SKM-1 treated with dmso at 0.1 percent for 144 hours (cell line): Measurements from ENCODE around the gene SNW1.
"Not testable (repeated sequence)": the region's sequence is repeated elsewhere in the genome, so short reads cannot be mapped to it uniquely, and the experiment has no call there.

ENCODE experiments used
- DNase-seq: peaks from one replicate; lab custom pipeline; 2025; ENCODE audit not compliant: unreplicated experiment; lab: John Stamatoyannopoulos, UW

The SNW1 gene

GRCh38 chr14:77760381-77761204 is at the start of gene SNW1:
SNW1 (minus strand) TSS chr14:77761156; CDS start chr14:77761127, 29 bp downstream.
- peak; percentile 77 for DNase-seq

- no peak for DNase-seq
Observed at GRCh38 chr14:77809011-77809410, 48.1 kb upstream of the SNW1 start.

- no peak for DNase-seq
Observed at GRCh38 chr14:77808250-77808649, 47.3 kb upstream of the SNW1 start.

GRCh38 chr14:77805706-77806105 is 44.8 kb upstream of the SNW1 start:
- DNase-seq = no peak

- peak; percentile 16 for DNase-seq
Observed at GRCh38 chr14:77804592-77804991, 43.6 kb upstream of the SNW1 start.

GRCh38 chr14:77800814-77801213 is 39.9 kb upstream of the SNW1 start:
- DNase-seq = no peak

GRCh38 chr14:77799863-77800730 is 39.1 kb upstream of the SNW1 start, which contains the start of gene ADCK1:
ADCK1 (plus strand) TSS chr14:77800109; CDS start chr14:77818979, 18,870 bp downstream.
- peak; percentile 56 for DNase-seq

GRCh38 chr14:77799456-77799855 is 38.5 kb upstream of the SNW1 start:
- DNase-seq = not testable (repeated sequence)

- DNase-seq = no peak
Observed at GRCh38 chr14:77794357-77794756, 33.4 kb upstream of the SNW1 start.

- DNase-seq = not testable (repeated sequence)
Observed at GRCh38 chr14:77793255-77793654, 32.3 kb upstream of the SNW1 start.

- DNase-seq = no peak
Observed at GRCh38 chr14:77791225-77791600, 30.3 kb upstream of the SNW1 start.

GRCh38 chr14:77790566-77791224 is 29.7 kb upstream of the SNW1 start:
- DNase-seq = no peak

- DNase-seq = no peak
Observed at GRCh38 chr14:77786148-77786547, 25.2 kb upstream of the SNW1 start.

- no peak for DNase-seq
Observed at GRCh38 chr14:77782202-77782601, 21.2 kb upstream of the SNW1 start.

GRCh38 chr14:77773966-77774365 is 13.0 kb upstream of the SNW1 start:
- not testable (repeated sequence) for DNase-seq

- not testable (repeated sequence) for DNase-seq
Observed at GRCh38 chr14:77768442-77769069, 7.6 kb upstream of the SNW1 start.

GRCh38 chr14:77763978-77764377 is 3.0 kb upstream of the SNW1 start:
- DNase-seq = no peak

GRCh38 chr14:77763316-77763715 is 2.4 kb upstream of the SNW1 start:
- no peak for DNase-seq

- peak; percentile 17 for DNase-seq
Observed at GRCh38 chr14:77761205-77761931, 412 bp upstream of the SNW1 start.
